ENCODE measurements around the gene HMGN3. TPM values are rescaled to one million over a fixed set of nuclear protein-coding genes. Genes with fewer than 3 reads are reported as not detected.

Gene HMGN3
- total and polyA plus RNA-seq, 2 of the 13 experiments (the other 11 are each of a cell fraction or from before 2014, with no cell fraction given), result 67.9 to 145 TPM

DNA sequence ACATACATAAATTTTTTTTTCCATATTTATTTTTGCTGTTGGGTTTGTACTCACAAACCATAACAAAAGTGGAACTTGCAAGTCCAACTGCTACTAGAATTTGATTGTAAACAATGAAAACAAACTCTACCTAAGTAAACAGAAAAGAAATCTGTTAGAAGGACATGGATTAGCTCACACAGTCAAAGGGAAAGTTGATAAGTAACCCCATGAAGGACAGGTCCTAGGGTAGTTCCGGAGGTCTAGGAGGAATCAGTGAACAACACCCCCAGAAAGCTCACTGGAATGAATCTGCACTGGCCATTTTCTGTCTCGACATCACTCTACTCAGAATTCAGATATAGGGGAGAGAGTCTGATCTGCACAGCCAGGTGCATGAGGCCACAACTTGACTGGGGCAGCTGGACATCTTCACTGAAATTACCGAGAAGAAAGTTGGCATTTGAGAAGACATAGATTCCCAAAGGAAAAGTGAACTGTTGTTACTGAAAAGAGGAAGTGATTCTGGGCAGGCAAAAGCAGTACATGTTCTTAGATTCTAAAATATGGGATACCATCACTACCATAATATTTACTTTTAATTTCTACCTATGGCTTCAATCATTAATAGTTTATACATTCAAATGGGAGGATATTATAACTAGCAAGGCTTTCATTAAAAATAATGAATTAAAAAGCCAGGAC is 76.4 kb downstream of the HMGN3 start (continued):
- TF ChIP-seq ZNF749 (CRISPR knock-in tag; IDR thresholded peaks at IDR 0.05; ENCODE audit: borderline replicate concordance) (no peak), NR2F6 (IDR thresholded peaks at IDR 0.05) (no peak), NR2F6 (CRISPR knock-in tag; IDR thresholded peaks at IDR 0.05) (peak; percentile 12; the same call in 1 of the 2 replicates), JUND (CRISPR knock-in tag; IDR thresholded peaks at IDR 0.05) (no peak), SMAD9 (CRISPR knock-in tag; IDR thresholded peaks at IDR 0.05) (no peak), ZNF432 (CRISPR knock-in tag; IDR thresholded peaks at IDR 0.05; ENCODE audit: borderline replicate concordance) (no peak), GABPB1 (CRISPR knock-in tag; IDR thresholded peaks at IDR 0.05) (no peak), SCMH1 (CRISPR knock-in tag; IDR thresholded peaks at IDR 0.05; ENCODE audit: borderline replicate concordance) (no peak), NCOR1 (IDR thresholded peaks at IDR 0.05; ENCODE audit: borderline replicate concordance, low read length) (no peak), IKZF1 (IDR thresholded peaks at IDR 0.05) (no peak), GPN1 (CRISPR knock-in tag; IDR thresholded peaks at IDR 0.05; ENCODE audit: borderline replicate concordance) (no peak), DR1 (CRISPR knock-in tag; IDR thresholded peaks at IDR 0.05) (no peak), ZNF17 (CRISPR knock-in tag; IDR thresholded peaks at IDR 0.05) (no peak), ZNF253 (CRISPR knock-in tag; IDR thresholded peaks at IDR 0.05; ENCODE audit: borderline replicate concordance) (no peak), CBX5 (CRISPR knock-in tag; IDR thresholded peaks at IDR 0.05; ENCODE audit: borderline replicate concordance) (no peak), POLR2A (IDR thresholded peaks at IDR 0.05; ENCODE audit: insufficient read depth in 1 of 2, low read depth in 2 of 2, low read length in 2 of 2) (no peak), PTBP1 (IDR thresholded peaks at IDR 0.05; ENCODE audit: low read depth, low read length, poor library complexity, severe bottlenecking) (no peak), ZNF34 (CRISPR knock-in tag; IDR thresholded peaks at IDR 0.05; ENCODE audit: borderline replicate concordance) (no peak), ZNF564 (CRISPR knock-in tag; IDR thresholded peaks at IDR 0.05) (no peak), FLYWCH1 (CRISPR knock-in tag; IDR thresholded peaks at IDR 0.05) (no peak), SAP130 (CRISPR knock-in tag; IDR thresholded peaks at IDR 0.05; ENCODE audit: low read depth) (peak; percentile 42), NCOA1 (CRISPR knock-in tag; IDR thresholded peaks at IDR 0.05) (no peak), HES4 (CRISPR knock-in tag; IDR thresholded peaks at IDR 0.05; ENCODE audit: borderline replicate concordance) (no peak), ELF4 (CRISPR knock-in tag; IDR thresholded peaks at IDR 0.05; ENCODE audit: borderline replicate concordance) (no peak)
- TF ChIP-seq, protein P1, sequence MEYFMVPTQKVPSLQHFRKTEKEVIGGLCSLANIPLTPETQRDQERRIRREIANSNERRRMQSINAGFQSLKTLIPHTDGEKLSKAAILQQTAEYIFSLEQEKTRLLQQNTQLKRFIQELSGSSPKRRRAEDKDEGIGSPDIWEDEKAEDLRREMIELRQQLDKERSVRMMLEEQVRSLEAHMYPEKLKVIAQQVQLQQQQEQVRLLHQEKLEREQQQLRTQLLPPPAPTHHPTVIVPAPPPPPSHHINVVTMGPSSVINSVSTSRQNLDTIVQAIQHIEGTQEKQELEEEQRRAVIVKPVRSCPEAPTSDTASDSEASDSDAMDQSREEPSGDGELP (IDR thresholded peaks at IDR 0.05; ENCODE audit: borderline replicate concordance, low read depth), result no peak
- TF ChIP-seq, protein P2, sequence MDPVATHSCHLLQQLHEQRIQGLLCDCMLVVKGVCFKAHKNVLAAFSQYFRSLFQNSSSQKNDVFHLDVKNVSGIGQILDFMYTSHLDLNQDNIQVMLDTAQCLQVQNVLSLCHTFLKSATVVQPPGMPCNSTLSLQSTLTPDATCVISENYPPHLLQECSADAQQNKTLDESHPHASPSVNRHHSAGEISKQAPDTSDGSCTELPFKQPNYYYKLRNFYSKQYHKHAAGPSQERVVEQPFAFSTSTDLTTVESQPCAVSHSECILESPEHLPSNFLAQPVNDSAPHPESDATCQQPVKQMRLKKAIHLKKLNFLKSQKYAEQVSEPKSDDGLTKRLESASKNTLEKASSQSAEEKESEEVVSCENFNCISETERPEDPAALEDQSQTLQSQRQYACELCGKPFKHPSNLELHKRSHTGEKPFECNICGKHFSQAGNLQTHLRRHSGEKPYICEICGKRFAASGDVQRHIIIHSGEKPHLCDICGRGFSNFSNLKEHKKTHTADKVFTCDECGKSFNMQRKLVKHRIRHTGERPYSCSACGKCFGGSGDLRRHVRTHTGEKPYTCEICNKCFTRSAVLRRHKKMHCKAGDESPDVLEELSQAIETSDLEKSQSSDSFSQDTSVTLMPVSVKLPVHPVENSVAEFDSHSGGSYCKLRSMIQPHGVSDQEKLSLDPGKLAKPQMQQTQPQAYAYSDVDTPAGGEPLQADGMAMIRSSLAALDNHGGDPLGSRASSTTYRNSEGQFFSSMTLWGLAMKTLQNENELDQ (CRISPR knock-in tag; IDR thresholded peaks at IDR 0.05; ENCODE audit: borderline replicate concordance), result no peak

Measured in HepG2 (cell line).